Prostate gland (tissue), 2 donors: Measurements from ENCODE around the gene SRSF6.

Source experiments
- POLR2AphosphoS5 ChIP-seq: sonication (generic); formaldehyde crosslinking; IDR thresholded peaks from one replicate; pipeline ENCODE4 v1.6.1; 2017; ENCODE audit warnings: antibody characterized with exemption
- TF ChIP-seq, protein P1 (sequence below), 4 experiments: fragments of 200-600 bp in 2 of 4; fragments of 450-650 bp in 2 of 4; sonication (generic) in 2 of 4; IDR thresholded peaks; 1 replicate in 3 of 4; 2 replicates in 1 of 4; pipeline ENCODE4 v1.5.1; 2016 to 2019; ENCODE audit warnings: antibody characterized with exemption in 4 of 4, mild to moderate bottlenecking in 2 of 4, moderate library complexity in 2 of 4

- TF ChIP-seq, protein P1, sequence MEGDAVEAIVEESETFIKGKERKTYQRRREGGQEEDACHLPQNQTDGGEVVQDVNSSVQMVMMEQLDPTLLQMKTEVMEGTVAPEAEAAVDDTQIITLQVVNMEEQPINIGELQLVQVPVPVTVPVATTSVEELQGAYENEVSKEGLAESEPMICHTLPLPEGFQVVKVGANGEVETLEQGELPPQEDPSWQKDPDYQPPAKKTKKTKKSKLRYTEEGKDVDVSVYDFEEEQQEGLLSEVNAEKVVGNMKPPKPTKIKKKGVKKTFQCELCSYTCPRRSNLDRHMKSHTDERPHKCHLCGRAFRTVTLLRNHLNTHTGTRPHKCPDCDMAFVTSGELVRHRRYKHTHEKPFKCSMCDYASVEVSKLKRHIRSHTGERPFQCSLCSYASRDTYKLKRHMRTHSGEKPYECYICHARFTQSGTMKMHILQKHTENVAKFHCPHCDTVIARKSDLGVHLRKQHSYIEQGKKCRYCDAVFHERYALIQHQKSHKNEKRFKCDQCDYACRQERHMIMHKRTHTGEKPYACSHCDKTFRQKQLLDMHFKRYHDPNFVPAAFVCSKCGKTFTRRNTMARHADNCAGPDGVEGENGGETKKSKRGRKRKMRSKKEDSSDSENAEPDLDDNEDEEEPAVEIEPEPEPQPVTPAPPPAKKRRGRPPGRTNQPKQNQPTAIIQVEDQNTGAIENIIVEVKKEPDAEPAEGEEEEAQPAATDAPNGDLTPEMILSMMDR (IDR thresholded peaks at IDR 0.05) = no peak
- no peak for TF ChIP-seq POLR2AphosphoS5
These were observed 6.6 kb upstream of the SRSF6 start for GRCh38 chr20:43450841-43451799.
